GM12878 (cell line): ENCODE results near the gene TIFAB. TPM values are rescaled to one million over a fixed set of nuclear protein-coding genes. Genes with fewer than 3 reads are reported as not detected.

Experiments used
- ATAC-seq: fragments of 200-7000 bp; cut with Tn5 transposase; 3 replicates; pipeline ENCODE4 v1.9.1; 2020; ENCODE audit warnings: mild to moderate bottlenecking, moderate library complexity
- BruUV-seq: library from RNA; stranded (reverse); fragments of 400-500 nt; replicated peaks from 2 replicates; lab custom pipeline; 2021; lab: Mats Ljungman, UMichigan
- CTCF ChIA-PET: fragments of 300-600 bp; sonication (Branson Sonifier 250); formaldehyde crosslinking; extraction: SDS; loops from one replicate; lab custom pipeline; 2021; ENCODE audit warnings: inconsistent platforms; lab: Yijun Ruan, JAX
- POLR2A ChIA-PET: fragments of 350-600 bp; formaldehyde crosslinking; extraction: SDS; loops from one replicate; lab custom pipeline; 2021; ENCODE audit warnings: inconsistent platforms; lab: Charles Lee
- RAD21 ChIA-PET: fragments of 300-600 bp; sonication (Branson Sonifier 250); formaldehyde crosslinking; loops from one replicate; lab custom pipeline; 2023; ENCODE audit warnings: antibody characterized with exemption; ENCODE audit not compliant: unreplicated experiment; lab: Charles Lee
- SMC1A ChIA-PET: fragments of 300-600 bp; sonication (Branson Sonifier 250); formaldehyde crosslinking; loops from one replicate; lab custom pipeline; 2023; ENCODE audit not compliant: unreplicated experiment, uncharacterized antibody; lab: Charles Lee
- DNase-seq: peaks from one replicate; pipeline ENCODE4 v3.0.0-alpha.2; 2011; ENCODE audit warnings: low read depth, low spot score
- FAIRE-seq: peaks from 3 replicates; lab custom pipeline; 2011; peaks lifted over from hg19 to GRCh38; lab: Jason Lieb, UNC
- H2AFZ ChIP-seq: 2 replicates; pipeline ENCODE4 v1.6.0; 2011; ENCODE audit warnings: low read depth, low read length, control low read depth; ENCODE audit not compliant: control insufficient read depth
- H3K27ac ChIP-seq: 2 replicates; pipeline ENCODE4 v1.5.1; 2011; ENCODE audit warnings: control low read depth; ENCODE audit not compliant: control insufficient read depth, insufficient read depth
- H3K27me3 ChIP-seq, 2 experiments: replicated peaks in 1 of 2; 2 replicates each; pipeline versions ENCODE4 v1.6.0 to v1.6.1; 2011; ENCODE audit warnings: low read length in 1 of 2; ENCODE audit not compliant: control insufficient read depth in 2 of 2, insufficient read depth in 2 of 2
- H3K36me3 ChIP-seq, 2 experiments: 2 replicates each; pipeline ENCODE4 v1.5.1; 2011; ENCODE audit warnings: low read length in 1 of 2; ENCODE audit not compliant: control insufficient read depth in 2 of 2, insufficient read depth in 2 of 2
- H3K4me1 ChIP-seq: 2 replicates; pipeline ENCODE4 v1.6.1; 2011; ENCODE audit warnings: mild to moderate bottlenecking, low read length, moderate library complexity, mixed read lengths; ENCODE audit not compliant: control insufficient read depth, insufficient read depth
- H3K4me2 ChIP-seq: 2 replicates; pipeline ENCODE4 v1.6.0; 2011; ENCODE audit warnings: control low read depth; ENCODE audit not compliant: control insufficient read depth, insufficient read depth
- H3K4me3 ChIP-seq: fragments of 200-600 bp; sonication (generic); 2 replicates; pipeline ENCODE4 v1.5.1; 2016
- H3K79me2 ChIP-seq: 2 replicates; pipeline ENCODE4 v1.6.0; 2011; ENCODE audit warnings: low read length; ENCODE audit not compliant: control insufficient read depth, insufficient read depth
- H3K9ac ChIP-seq: 2 replicates; pipeline ENCODE4 v1.8.0; 2011; ENCODE audit warnings: low read length, control low read depth, mixed read lengths; ENCODE audit not compliant: control insufficient read depth, insufficient read depth
- H3K9me3 ChIP-seq: replicated peaks from 3 replicates; pipeline ENCODE4 v1.5.1; 2011; ENCODE audit warnings: mild to moderate bottlenecking, low read length; ENCODE audit not compliant: control insufficient read depth, insufficient read depth
- H4K20me1 ChIP-seq: 2 replicates; pipeline ENCODE4 v1.6.0; 2011; ENCODE audit not compliant: control insufficient read depth, insufficient read depth
- BCL11A ChIP-seq: IDR thresholded peaks from 2 replicates; pipeline ENCODE4 v1.6.1; 2011; ENCODE audit warnings: low read depth, low read length
- WGBS: methylation state at CpG from one replicate; pipeline ENCODE4 v1.1.6; 2016; ENCODE audit warnings: low lambda C conversion rate; ENCODE audit not compliant: insufficient replicate concordance, insufficient coverage; ENCODE audit errors: missing lambda C conversion rate; 5-methylcytosine and 5-hydroxymethylcytosine counted together
- in situ Hi-C: fragments of 300-500 bp; cut with MboI; formaldehyde crosslinking; loops from 9 replicates; pipeline ENCODE4 v1.14.3; 2018; ENCODE audit warnings: mixed read lengths
- intact Hi-C: fragments of 100-400 bp; cut with micrococcal nuclease; formaldehyde crosslinking; loops from one replicate; pipeline ENCODE4 v1.14.2; 2022; ENCODE audit not compliant: unreplicated experiment
- polyA plus RNA-seq, 11 experiments: library from polyadenylated mRNA; depleted of rRNA in 4 of 11; unstranded in 6 of 11; stranded (reverse) in 5 of 11; fragments of >200 nt; fragmentation: Nextera tagmentation in 4 of 11; fragmentation: Illumina TruSeq in 1 of 11; extraction: Ambion mirVana in 4 of 11; extraction: Trizol in 1 of 11; gene quantifications; 1 replicate in 1 of 11; 2 replicates in 10 of 11; pipeline versions ENCODE4 v1.2.1 to v1.2.3, GENCODE V29; 2011 to 2016; ENCODE audit warnings: inconsistent platforms in 2 of 11, missing spikeins in 2 of 11, low read depth in 1 of 11
- total RNA-seq, 4 experiments: library from RNA; depleted of rRNA in 3 of 4; stranded (reverse); fragments of >200 nt in 3 of 4; fragmentation: Illumina TruSeq in 1 of 4; extraction: Trizol in 1 of 4; gene quantifications; 2 replicates each; pipeline versions ENCODE4 v1.2.1 to v1.2.3, GENCODE V29; 2013 to 2021
- TF ChIP-seq, protein P1 (sequence below): fragments of 450-650 bp; IDR thresholded peaks from 2 replicates; pipeline ENCODE4 v1.6.1; 2016; ENCODE audit warnings: mild to moderate bottlenecking, moderate library complexity, borderline replicate concordance
- TF ChIP-seq, protein P2 (sequence below): fragments of 450-650 bp; IDR thresholded peaks from 2 replicates; pipeline ENCODE4 v1.6.1; 2016; ENCODE audit warnings: mild to moderate bottlenecking

TIFAB gene
- total and polyA plus RNA-seq, 10 of the 15 experiments (the other 5 are each of a cell fraction or from before 2014, with no cell fraction given) = not detected

DNA sequence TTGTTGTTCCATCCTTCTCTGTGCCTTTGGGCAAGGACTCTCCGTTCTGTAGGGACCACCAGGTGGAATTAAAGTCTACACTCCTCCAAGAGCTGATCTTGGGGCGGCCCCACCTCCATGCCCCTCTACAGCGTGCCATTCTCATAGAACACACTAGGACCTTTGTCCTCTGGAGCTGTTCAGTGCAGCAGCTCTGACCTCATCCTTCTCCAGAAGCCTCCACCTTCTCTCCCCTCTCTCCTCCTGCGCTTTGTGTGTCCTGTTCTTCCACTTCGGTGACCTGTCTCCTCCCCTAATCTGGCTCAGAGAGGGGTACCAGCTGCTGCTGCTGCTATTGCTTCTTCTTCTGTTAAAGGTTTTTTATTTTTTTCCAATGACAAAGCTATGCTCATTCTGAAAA, 51.3 kb downstream of the TIFAB start:
- Histone ChIP-seq H3K79me2 (peaks cover 37% of the 10 kb centered on the region), H3K36me3 (no peaks in the 10 kb centered on the region), H4K20me1 (0 out of 2 replicates have a peak, but pooled peaks cover 8% of the 10 kb centered on the region), H3K4me1 (peaks cover 16% of the 10 kb centered on the region), H3K4me2 (no peak overlapping the region), H3K9me3 (no peaks in the 10 kb centered on the region; the same call in 2 of the 3 replicates), H3K9ac (no peak overlapping the region), H3K27me3 (no peaks in the 10 kb centered on the region), H3K27ac (no peak overlapping the region), H2AFZ (no peak overlapping the region), H3K4me3 (no peak overlapping the region)
- intact Hi-C loops = no loop called here
- ChIA-PET POLR2A (no interaction called here), CTCF (interaction anchor here (1.0 to 1.5 kb wide), 3 partner anchors 16 to 165 kb away, joined by 3 to 9 read pairs (median 3); no protein-coding TSS in a partner anchor), SMC1A (no interaction called here), RAD21 (no interaction called here)
- ATAC-seq (no peak), DNase-seq (no peak), FAIRE-seq (no peak)
- in situ Hi-C loops = no loop called here
- 98% methylated on average over 5 of the region's 5 CpGs for WGBS
- TF ChIP-seq, protein P1, sequence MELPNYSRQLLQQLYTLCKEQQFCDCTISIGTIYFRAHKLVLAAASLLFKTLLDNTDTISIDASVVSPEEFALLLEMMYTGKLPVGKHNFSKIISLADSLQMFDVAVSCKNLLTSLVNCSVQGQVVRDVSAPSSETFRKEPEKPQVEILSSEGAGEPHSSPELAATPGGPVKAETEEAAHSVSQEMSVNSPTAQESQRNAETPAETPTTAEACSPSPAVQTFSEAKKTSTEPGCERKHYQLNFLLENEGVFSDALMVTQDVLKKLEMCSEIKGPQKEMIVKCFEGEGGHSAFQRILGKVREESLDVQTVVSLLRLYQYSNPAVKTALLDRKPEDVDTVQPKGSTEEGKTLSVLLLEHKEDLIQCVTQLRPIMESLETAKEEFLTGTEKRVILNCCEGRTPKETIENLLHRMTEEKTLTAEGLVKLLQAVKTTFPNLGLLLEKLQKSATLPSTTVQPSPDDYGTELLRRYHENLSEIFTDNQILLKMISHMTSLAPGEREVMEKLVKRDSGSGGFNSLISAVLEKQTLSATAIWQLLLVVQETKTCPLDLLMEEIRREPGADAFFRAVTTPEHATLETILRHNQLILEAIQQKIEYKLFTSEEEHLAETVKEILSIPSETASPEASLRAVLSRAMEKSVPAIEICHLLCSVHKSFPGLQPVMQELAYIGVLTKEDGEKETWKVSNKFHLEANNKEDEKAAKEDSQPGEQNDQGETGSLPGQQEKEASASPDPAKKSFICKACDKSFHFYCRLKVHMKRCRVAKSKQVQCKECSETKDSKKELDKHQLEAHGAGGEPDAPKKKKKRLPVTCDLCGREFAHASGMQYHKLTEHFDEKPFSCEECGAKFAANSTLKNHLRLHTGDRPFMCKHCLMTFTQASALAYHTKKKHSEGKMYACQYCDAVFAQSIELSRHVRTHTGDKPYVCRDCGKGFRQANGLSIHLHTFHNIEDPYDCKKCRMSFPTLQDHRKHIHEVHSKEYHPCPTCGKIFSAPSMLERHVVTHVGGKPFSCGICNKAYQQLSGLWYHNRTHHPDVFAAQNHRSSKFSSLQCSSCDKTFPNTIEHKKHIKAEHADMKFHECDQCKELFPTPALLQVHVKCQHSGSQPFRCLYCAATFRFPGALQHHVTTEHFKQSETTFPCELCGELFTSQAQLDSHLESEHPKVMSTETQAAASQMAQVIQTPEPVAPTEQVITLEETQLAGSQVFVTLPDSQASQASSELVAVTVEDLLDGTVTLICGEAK = no peak
- no peak for TF ChIP-seq BCL11A
- TF ChIP-seq, protein P2, sequence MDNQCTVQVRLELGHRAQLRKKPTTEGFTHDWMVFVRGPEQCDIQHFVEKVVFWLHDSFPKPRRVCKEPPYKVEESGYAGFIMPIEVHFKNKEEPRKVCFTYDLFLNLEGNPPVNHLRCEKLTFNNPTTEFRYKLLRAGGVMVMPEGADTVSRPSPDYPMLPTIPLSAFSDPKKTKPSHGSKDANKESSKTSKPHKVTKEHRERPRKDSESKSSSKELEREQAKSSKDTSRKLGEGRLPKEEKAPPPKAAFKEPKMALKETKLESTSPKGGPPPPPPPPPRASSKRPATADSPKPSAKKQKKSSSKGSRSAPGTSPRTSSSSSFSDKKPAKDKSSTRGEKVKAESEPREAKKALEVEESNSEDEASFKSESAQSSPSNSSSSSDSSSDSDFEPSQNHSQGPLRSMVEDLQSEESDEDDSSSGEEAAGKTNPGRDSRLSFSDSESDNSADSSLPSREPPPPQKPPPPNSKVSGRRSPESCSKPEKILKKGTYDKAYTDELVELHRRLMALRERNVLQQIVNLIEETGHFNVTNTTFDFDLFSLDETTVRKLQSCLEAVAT = no peak
- BruUV-seq = no TSS peak
